Endothelial cell (in vitro differentiated cells): Measurements from ENCODE around the gene TATDN2. TPM values are rescaled to one million over a fixed set of nuclear protein-coding genes. Genes with fewer than 3 reads are reported as not detected.

Experiments
- DNase-seq: peaks from one replicate; pipeline ENCODE4 v3.0.0; 2021; ENCODE audit warnings: low spot score
- H3K27ac Mint-ChIP-seq: one replicate; pipeline ENCODE4 v1.8.0; 2021; ENCODE audit warnings: mixed read lengths, inconsistent platforms; ENCODE audit not compliant: unreplicated experiment
- H3K27me3 Mint-ChIP-seq: one replicate; pipeline ENCODE4 v1.8.0; 2021; ENCODE audit warnings: mild to moderate bottlenecking, moderate library complexity, mixed read lengths, inconsistent platforms; ENCODE audit not compliant: unreplicated experiment
- H3K36me3 Mint-ChIP-seq: one replicate; pipeline ENCODE4 v1.8.0; 2021; ENCODE audit warnings: mild to moderate bottlenecking, low read depth, mixed read lengths, inconsistent platforms; ENCODE audit not compliant: unreplicated experiment
- H3K4me1 Mint-ChIP-seq: one replicate; pipeline ENCODE4 v1.8.0; 2021; ENCODE audit warnings: mild to moderate bottlenecking, mixed read lengths, inconsistent platforms; ENCODE audit not compliant: unreplicated experiment
- H3K4me3 Mint-ChIP-seq: one replicate; pipeline ENCODE4 v1.8.0; 2021; ENCODE audit warnings: mild to moderate bottlenecking, mixed read lengths, inconsistent platforms; ENCODE audit not compliant: unreplicated experiment
- H3K9me3 Mint-ChIP-seq: one replicate; pipeline ENCODE4 v1.8.0; 2021; ENCODE audit warnings: mixed read lengths, inconsistent platforms; ENCODE audit not compliant: unreplicated experiment
- CTCF ChIP-seq: fragments of 200-600 bp; sonication (generic); IDR thresholded peaks from one replicate; pipeline ENCODE4 v1.5.0; 2021; ENCODE audit warnings: antibody characterized with exemption; ENCODE audit not compliant: unreplicated experiment
- total RNA-seq: library from RNA; stranded (reverse); fragmentation: NEBNext Ultra II Directional; extraction: Animal tissue kit (Norgen Biotek cat#: 25700); gene quantifications from one replicate; pipeline ENCODE4 v1.2.1, GENCODE V29; 2021; ENCODE audit not compliant: unreplicated experiment

TATDN2 gene
- total RNA-seq, 1 donor from 2014 or later, result 41.2 TPM

GRCh38 chr3:10308678-10309077, 60.4 kb downstream of the TATDN2 start:
- H3K9me3 Mint-ChIP-seq, result no peaks in the 10 kb centered on the region
- peaks cover 65% of the 10 kb centered on the region for H3K4me1 Mint-ChIP-seq
- no peak for TF ChIP-seq CTCF
- peaks cover 82% of the 10 kb centered on the region for H3K36me3 Mint-ChIP-seq
- H3K27ac Mint-ChIP-seq, result peak overlapping the region; percentile 91
- DNase-seq, result no peak
- H3K4me3 Mint-ChIP-seq, result peak overlapping the region; percentile 56
- peaks cover 5% of the 10 kb centered on the region for H3K27me3 Mint-ChIP-seq

DNA sequence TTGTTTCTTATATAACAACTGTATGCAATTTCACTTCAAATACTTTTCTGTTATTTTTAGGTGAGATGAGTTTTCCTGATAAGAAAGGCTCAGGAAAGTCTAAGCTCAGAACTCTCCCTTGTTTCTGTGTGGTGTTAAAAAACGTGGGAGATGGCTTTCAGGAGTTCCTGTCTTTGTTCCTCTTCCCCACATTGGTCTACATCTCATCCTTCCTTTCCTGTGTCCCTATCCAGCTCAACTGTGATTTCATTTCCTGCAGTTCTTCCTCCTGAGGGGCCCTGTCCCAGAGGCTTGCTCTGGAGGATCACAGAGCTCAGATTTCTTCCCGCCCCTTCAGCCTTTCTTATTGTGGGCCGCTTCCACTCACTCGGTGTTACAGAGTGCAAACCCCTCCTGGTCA, 61.5 kb downstream of the TATDN2 start:
- H3K4me3 Mint-ChIP-seq, result peak overlapping the region; percentile 15
- peak overlapping the region; percentile 93 for H3K27ac Mint-ChIP-seq
- H3K36me3 Mint-ChIP-seq, result peaks cover 81% of the 10 kb centered on the region
- peaks cover 4% of the 10 kb centered on the region for H3K27me3 Mint-ChIP-seq
- peak; percentile 45 for DNase-seq
- no peak for TF ChIP-seq CTCF
- H3K4me1 Mint-ChIP-seq, result peaks cover 73% of the 10 kb centered on the region
- no peaks in the 10 kb centered on the region for H3K9me3 Mint-ChIP-seq

- peaks cover 4% of the 10 kb centered on the region for H3K27me3 Mint-ChIP-seq
- H3K4me1 Mint-ChIP-seq, result peaks cover 77% of the 10 kb centered on the region
- no peaks in the 10 kb centered on the region for H3K9me3 Mint-ChIP-seq
- H3K36me3 Mint-ChIP-seq, result peaks cover 77% of the 10 kb centered on the region
- H3K4me3 Mint-ChIP-seq, result no peak overlapping the region
- TF ChIP-seq CTCF, result no peak
- H3K27ac Mint-ChIP-seq, result peak overlapping the region; percentile 93
- no peak for DNase-seq
These were observed 62.3 kb downstream of the TATDN2 start for GRCh38 chr3:10310578-10310977.

GRCh38 chr3:10311710-10312109, 63.5 kb downstream of the TATDN2 start:
- peaks cover 77% of the 10 kb centered on the region for H3K4me1 Mint-ChIP-seq
- no peaks in the 10 kb centered on the region for H3K9me3 Mint-ChIP-seq
- H3K27me3 Mint-ChIP-seq, result peaks cover 4% of the 10 kb centered on the region

DNA sequence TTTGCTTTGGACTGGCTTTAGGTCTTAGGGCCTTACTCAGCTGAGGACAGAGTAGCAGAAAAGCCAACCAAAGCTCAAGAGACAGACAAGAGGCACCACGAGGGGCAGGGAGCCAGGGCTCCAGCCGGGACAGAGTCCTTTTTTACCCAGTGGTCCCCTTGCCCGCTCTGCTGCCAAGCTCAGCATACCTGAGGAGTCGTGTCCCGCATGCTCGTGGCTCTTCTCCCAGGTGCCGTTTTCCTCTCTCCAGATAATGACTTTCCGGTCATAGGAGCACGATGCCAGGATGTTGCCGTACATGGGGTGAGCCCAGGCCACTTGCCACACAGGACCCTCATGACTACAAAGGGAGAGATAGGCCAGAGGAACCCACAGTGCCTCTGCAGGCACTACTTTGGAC, 64.1 kb downstream of the TATDN2 start:
- Mint-ChIP-seq H3K27ac (peak overlapping the region; percentile 93), H3K27me3 (peaks cover 4% of the 10 kb centered on the region), H3K36me3 (peaks cover 74% of the 10 kb centered on the region), H3K4me1 (peaks cover 78% of the 10 kb centered on the region), H3K4me3 (no peak overlapping the region), H3K9me3 (no peaks in the 10 kb centered on the region)
- TF ChIP-seq CTCF, result no peak
- DNase-seq, result no peak

More at GRCh38 chr3:10311710-10312109, 63.5 kb downstream of the TATDN2 start:
- peak overlapping the region; percentile 93 for H3K27ac Mint-ChIP-seq
- H3K36me3 Mint-ChIP-seq, result peaks cover 74% of the 10 kb centered on the region
- DNase-seq, result no peak
- H3K4me3 Mint-ChIP-seq, result peak overlapping the region; percentile 29
- TF ChIP-seq CTCF, result no peak
